Sciatic nerve (tissue), 2 donors: ENCODE data around the gene EFNA5. TPM values are rescaled to one million over a fixed set of nuclear protein-coding genes. Genes with fewer than 3 reads are reported as not detected.
A peak's percentile ranks its signal among the peaks of the same experiment; 100 is the strongest.

Experiments used
- ATAC-seq: fragments of 200-7000 bp; cut with Tn5 transposase; one replicate; pipeline ENCODE4 v1.9.1; 2020; ENCODE audit warnings: mild to moderate bottlenecking, moderate library complexity
- DNase-seq: peaks from one replicate; pipeline ENCODE4 v3.0.0-alpha.2; 2020; ENCODE audit warnings: low spot score
- intact Hi-C: fragments of 100-400 bp; cut with DNase I; formaldehyde crosslinking; loops from one replicate; pipeline ENCODE4 v1.14.2; 2022
- total RNA-seq: library from RNA; stranded (reverse); fragmentation: NEBNext Ultra II Directional; extraction: Animal tissue kit (Norgen Biotek cat#: 25700); gene quantifications from one replicate; pipeline ENCODE4 v1.2.1, GENCODE V29; 2021
- donor health status: DM: no; HTN: no; CAD: no.
- donor health status: DM: no; HTN: no; CAD: no.

The EFNA5 gene
- total RNA-seq, 1 donor from 2014 or later = 18.5 TPM

DNA sequence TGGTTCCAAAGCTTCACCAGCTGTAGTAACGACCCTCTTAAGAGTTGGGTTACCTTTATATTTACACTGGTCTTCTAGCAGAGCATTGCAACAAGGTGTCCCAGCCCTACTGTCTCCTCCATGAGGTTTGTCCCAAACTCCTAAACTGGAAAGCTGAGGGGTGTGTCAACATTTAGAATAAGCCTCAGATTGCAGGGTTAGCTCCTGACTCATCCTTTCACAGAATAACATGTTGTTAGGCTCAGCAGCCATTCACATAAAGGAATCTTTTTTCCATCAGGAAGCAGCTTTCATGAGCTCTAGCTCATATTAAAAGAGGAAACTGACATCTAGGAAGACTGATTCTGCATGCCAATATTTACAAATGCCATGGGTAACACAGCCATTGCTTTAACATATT lies 238.7 kb downstream of the EFNA5 start:
- ATAC-seq (peak; percentile 41), DNase-seq (no peak)
- intact Hi-C loops = no loop called here

DNA sequence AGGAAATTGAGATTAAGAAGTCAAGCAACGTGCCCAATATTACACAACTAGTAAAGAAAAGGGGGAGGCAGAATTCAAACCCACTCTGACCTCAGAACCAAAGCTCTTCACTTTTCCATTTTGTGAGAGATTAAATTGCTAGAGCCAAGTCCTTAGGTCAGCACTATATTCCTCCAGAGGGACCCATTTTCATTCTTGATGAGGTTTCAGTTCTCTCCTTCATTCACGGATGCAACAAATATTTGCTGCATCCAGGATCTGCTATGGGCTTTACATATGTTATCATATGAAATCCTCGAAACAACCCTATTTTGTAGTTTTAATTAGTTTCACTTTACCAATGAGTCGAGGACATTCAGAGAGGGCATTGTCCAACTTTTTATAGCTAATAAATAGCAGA lies 239.2 kb downstream of the EFNA5 start:
- DNase-seq = no peak
- intact Hi-C loops = no loop called here
- peak; percentile 22 for ATAC-seq

- ATAC-seq (no peak), DNase-seq (no peak)
- intact Hi-C loops = no loop called here
These were observed 240.6 kb downstream of the EFNA5 start for GRCh38 chr5:107430071-107430625.

- DNase-seq (no peak), ATAC-seq (no peak)
- intact Hi-C loops = no loop called here
These were observed 242.4 kb downstream of the EFNA5 start for GRCh38 chr5:107428303-107428813.

GRCh38 chr5:107426872-107427271 lies 243.9 kb downstream of the EFNA5 start:
- DNase-seq (no peak), ATAC-seq (no peak)
- intact Hi-C loops = no loop called here

DNA sequence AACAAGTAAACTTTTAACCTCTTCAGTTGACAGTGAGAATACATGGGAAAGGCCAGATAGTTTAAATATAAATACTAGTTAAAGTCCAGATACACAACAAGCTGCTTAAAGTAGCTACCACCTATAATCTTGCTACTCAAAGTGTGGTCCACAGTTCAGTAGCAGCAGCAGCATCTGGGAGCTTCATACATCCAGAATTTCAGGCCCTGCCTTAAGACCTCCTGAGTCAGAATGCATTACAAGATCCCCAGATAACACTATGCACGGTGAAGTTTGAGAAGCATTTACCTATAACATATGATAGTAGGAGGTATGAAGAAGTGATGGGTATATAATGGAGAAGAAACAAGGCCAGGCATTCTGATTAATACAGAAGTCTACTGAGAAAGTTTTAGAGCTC lies 244.5 kb downstream of the EFNA5 start:
- no peak for DNase-seq
- intact Hi-C loops = no loop called here
- ATAC-seq = no peak

DNA sequence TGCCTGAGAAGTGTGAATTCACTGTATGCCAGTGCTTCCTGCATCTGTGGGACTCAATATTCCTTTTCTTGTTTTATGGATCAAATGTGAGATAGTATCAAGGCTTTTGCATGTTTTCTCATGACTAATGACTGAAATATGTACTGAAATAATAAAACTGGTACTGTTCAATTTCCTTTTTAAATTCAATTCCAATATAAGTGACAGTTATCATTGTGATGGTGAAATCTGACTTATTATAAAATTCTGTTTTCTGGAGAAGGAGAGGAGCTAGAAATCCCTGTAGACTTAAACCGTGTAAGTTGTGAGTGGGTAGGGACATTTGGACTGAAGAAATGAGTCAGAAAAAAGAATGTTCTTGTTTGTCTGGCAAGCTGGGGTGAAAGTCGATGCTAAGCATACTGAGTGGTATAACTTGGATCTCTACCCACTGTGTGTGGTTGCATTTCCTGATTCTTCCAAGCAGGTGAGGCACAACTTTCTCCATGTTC lies 245.2 kb downstream of the EFNA5 start:
- no peak for DNase-seq
- intact Hi-C loops = no loop called here
- ATAC-seq = no peak

DNA sequence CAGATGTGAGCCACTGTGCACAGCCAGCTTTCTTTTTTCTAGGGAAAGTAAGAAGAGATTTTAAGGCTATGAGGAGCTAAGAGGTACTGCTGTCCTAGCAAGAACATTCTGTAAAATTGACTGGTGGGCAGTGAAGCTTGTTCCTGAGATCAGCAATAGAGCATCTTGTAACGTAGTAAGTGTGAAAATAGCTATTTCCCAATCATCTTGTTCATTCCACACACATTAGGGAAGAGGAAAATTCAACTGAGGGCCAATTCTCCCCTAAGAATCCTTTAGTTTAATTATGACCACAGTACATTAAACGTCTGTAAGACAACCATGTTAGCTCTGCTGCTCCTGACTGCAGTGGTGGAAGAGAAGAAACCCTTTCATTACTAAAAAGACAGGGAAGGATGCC lies 246.2 kb downstream of the EFNA5 start:
- no peak for DNase-seq
- intact Hi-C loops = no loop called here
- peak; percentile 46 for ATAC-seq

DNA sequence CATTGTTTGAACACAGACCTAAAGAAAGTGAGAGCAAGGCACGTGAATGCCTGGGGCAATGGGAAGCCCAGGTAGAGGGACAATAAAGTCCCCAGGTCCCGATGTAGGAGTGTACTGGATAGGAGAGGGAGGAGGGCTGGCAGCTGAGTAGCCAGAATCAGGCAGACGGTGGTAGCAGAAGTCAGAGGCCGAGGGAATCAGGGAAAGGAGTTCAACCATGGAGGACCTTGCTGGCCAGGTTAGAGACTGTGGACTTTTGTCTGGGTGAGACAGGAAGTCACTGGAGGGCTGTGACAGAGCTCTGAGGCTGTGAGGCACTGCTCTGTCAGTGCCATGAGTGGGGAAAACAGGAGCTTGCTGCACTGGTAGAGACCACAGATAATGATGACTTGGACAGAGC lies 248.2 kb downstream of the EFNA5 start:
- ATAC-seq = no peak
- no peak for DNase-seq
- intact Hi-C loops = no loop called here

- ATAC-seq = no peak
- no peak for DNase-seq
- intact Hi-C loops = no loop called here
These were observed 251.2 kb downstream of the EFNA5 start for GRCh38 chr5:107419498-107419897.

GRCh38 chr5:107418902-107419301 lies 251.8 kb downstream of the EFNA5 start:
- DNase-seq (no peak), ATAC-seq (no peak)
- intact Hi-C loops = no loop called here

DNA sequence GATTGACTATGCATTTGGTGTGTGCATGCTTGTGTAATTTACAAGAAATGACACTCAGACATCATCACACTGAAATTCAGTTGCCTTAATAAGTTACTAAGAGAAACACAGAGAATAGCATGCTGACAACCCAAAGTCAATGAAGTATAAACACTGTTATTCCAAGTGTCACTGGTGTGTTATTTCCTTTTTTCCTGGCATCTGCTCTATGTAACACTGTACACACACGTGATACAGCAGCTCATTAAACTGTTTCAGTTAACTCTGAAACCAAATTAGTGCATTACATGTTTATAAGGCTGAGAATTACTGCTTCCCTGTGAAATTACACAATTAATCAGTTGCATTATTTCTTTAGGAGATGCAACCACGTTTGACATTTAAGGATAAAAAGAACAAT lies 252.7 kb downstream of the EFNA5 start:
- intact Hi-C loops = no loop called here
- ATAC-seq (no peak), DNase-seq (no peak)

GRCh38 chr5:107415762-107416161 lies 255.0 kb downstream of the EFNA5 start:
- ATAC-seq = no peak
- intact Hi-C loops = no loop called here

DNA sequence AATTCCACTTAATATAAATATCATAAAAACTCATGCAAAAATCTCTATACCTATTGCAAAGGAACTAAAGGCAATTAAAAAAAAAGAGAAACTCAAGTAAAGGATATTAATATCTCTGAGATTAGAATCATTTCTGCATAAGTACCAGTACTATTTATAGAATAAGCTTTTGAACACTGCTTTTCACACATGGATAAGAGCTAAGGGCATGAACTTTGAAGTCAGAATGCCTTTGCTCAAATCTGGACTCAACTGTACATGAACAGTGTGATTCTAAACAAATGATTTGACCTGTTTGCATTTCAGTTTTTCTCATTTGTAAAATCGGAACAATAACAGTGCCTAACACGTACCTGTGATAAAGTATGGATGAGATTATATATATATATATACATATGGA lies 255.9 kb downstream of the EFNA5 start:
- DNase-seq (no peak), ATAC-seq (no peak)
- intact Hi-C loops = no loop called here

More at GRCh38 chr5:107415762-107416161, 255.0 kb downstream of the EFNA5 start:
- no peak for DNase-seq

DNA sequence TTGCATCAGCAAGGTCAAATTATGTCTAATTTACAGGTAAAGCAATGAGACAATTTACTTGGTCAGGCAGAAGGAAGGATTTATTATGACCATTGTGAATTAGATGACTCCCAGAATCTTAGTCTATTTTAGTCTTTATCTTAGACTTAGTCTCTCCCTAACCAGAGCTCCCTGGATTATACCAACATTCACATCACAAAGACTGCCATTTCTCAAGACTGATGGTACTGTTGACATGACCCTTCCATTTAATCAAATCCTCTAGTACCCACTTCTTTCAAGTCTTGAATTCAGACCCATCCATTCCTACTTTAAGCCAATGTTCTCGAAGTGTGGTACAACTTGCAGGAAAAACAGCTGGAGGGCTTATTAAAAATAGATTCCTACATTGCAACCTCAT lies 257.0 kb downstream of the EFNA5 start:
- DNase-seq (no peak), ATAC-seq (no peak)
- intact Hi-C loops = no loop called here

GRCh38 chr5:107408564-107408963 lies 262.2 kb downstream of the EFNA5 start:
- DNase-seq (no peak), ATAC-seq (no peak)
- intact Hi-C loops = no loop called here

DNA sequence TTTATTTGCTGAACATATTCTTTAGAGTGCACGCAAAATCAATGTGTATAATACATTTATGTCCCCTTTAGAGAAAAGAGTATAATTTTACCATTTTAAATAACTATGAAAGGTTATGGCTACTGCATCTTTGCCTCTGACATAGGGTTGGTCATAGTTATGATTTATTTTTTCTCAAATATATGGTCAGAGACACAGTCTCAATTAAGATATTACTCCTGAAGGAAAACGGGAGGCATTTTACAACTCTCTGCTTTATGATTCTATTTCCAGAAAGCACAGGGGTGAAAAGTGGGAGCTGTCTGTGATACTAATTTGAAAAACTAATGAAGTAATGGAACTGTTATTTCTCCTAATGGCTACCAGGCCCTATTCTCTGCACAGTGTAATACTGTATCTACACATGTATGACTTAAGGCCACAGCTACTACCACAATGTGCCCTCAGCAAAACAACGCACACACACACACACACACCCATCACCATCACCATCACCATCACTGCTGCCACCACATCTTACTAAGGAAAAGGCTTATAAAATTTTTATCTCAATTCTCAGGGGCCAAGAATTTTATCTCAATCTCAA lies 262.9 kb downstream of the EFNA5 start:
- no peak for ATAC-seq
- intact Hi-C loops = no loop called here
- DNase-seq = no peak

- DNase-seq (no peak), ATAC-seq (no peak)
- intact Hi-C loops = no loop called here
These were observed 266.0 kb downstream of the EFNA5 start for GRCh38 chr5:107404595-107405374.

DNA sequence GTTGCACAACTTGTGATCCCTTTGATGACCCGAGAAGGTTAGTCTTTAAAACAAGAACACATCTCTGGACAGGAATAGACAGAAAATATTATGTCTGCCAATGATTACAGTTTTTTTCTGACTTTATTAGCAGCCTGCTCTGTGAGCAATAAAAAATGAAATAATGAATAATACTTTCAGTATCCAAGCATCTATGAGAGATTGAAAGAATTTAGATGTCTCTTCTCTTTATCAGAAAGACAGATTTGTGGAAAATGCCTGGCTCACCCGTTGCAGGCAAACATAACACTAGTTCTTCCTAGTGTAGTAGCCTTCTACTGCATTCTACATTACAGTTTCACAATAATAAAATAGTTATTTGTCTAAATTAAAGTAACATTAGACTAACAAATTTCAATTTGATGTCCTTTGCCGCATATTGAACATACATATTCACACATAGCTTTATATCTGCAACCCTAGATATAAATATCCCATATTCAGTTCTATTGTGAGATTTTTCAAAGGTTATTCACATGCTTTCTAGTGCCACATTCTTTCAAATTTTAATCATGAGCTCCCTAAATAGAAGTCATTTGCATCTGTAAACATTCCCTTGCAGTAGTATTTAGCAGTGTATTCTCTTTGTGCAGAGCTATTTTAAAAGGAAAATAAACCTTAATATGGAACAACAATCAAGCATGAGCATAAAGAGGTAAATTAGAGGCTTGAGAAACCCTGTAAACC lies 267.3 kb downstream of the EFNA5 start:
- no peak for DNase-seq
- no peak for ATAC-seq
- intact Hi-C loops = no loop called here
